Activated CD8-positive, alpha-beta memory T cell treated with anti-CD3 and anti-CD28 coated beads, Interleukin-2, amount 50 U/mL, for 48 hours (primary cell): ENCODE data around the gene PFKFB4.
"Not testable (repeated sequence)": the region's sequence is repeated elsewhere in the genome, so short reads cannot be mapped to it uniquely, and the experiment has no call there.

Source experiments
- DNase-seq: peaks from one replicate; pipeline ENCODE4 v3.0.0-alpha.2; 2020

The PFKFB4 gene

GRCh38 chr3:48524970-48525369, 31.6 kb downstream of the PFKFB4 start:
- DNase-seq: no peak

- no peak for DNase-seq
These were observed 35.0 kb downstream of the PFKFB4 start for GRCh38 chr3:48521635-48522034.

- no peak for DNase-seq
These were observed 37.3 kb downstream of the PFKFB4 start for GRCh38 chr3:48519277-48519643.

- no peak for DNase-seq
These were observed 37.8 kb downstream of the PFKFB4 start for GRCh38 chr3:48518638-48519276.

- no peak for DNase-seq
These were observed 38.5 kb downstream of the PFKFB4 start for GRCh38 chr3:48518069-48518468.

GRCh38 chr3:48516571-48516970, 40.0 kb downstream of the PFKFB4 start:
- no peak for DNase-seq

GRCh38 chr3:48514431-48515227, 42.0 kb downstream of the PFKFB4 start:
- DNase-seq: no peak

GRCh38 chr3:48511551-48511950, 45.1 kb downstream of the PFKFB4 start:
- no peak for DNase-seq

GRCh38 chr3:48507256-48508061, 49.1 kb downstream of the PFKFB4 start:
- DNase-seq: peak; percentile 82

- no peak for DNase-seq
These were observed 50.6 kb downstream of the PFKFB4 start for GRCh38 chr3:48505968-48506504.

GRCh38 chr3:48505146-48505545, 51.5 kb downstream of the PFKFB4 start:
- DNase-seq: no peak

GRCh38 chr3:48504051-48504946, 52.3 kb downstream of the PFKFB4 start, which contains the start of gene SHISA5:
TSS of gene SHISA5 (minus strand) at chr3:48504174. CDS start at chr3:48504094, 80 bp downstream.
- peak; percentile 81 for DNase-seq

- no peak for DNase-seq
These were observed 53.1 kb downstream of the PFKFB4 start for GRCh38 chr3:48503401-48504050.

GRCh38 chr3:48502728-48503168, 53.9 kb downstream of the PFKFB4 start:
- DNase-seq: no peak

GRCh38 chr3:48502121-48502520, 54.5 kb downstream of the PFKFB4 start:
- DNase-seq: no peak

GRCh38 chr3:48501196-48501595, 55.4 kb downstream of the PFKFB4 start:
- DNase-seq: no peak

GRCh38 chr3:48500656-48501055, 55.9 kb downstream of the PFKFB4 start:
- no peak for DNase-seq

GRCh38 chr3:48493203-48493501, 63.5 kb downstream of the PFKFB4 start:
- no peak for DNase-seq

GRCh38 chr3:48492461-48493202, 64.0 kb downstream of the PFKFB4 start:
- no peak for DNase-seq

GRCh38 chr3:48486952-48487351, 69.7 kb downstream of the PFKFB4 start:
- no peak for DNase-seq

- DNase-seq: not testable (repeated sequence)
These were observed 73.8 kb downstream of the PFKFB4 start for GRCh38 chr3:48482822-48483221.
